PC-3 (cell line): ENCODE measurements around the gene FRK.

ENCODE experiments used
- CTCF ChIP-seq: fragments of 300-600 bp; sonication (generic); conservative IDR thresholded peaks from 2 replicates; pipeline ENCODE4 v1.5.1; 2017; ENCODE audit warnings: antibody characterized with exemption, low read depth, mild to moderate bottlenecking, low read length
- EZH2 ChIP-seq: fragments of 300-600 bp; sonication (generic); IDR thresholded peaks from one replicate; pipeline ENCODE4 v1.6.1; 2017; ENCODE audit warnings: antibody characterized with exemption, mild to moderate bottlenecking, low read length; ENCODE audit not compliant: unreplicated experiment
- EZH2phosphoT487 ChIP-seq: fragments of 300-600 bp; sonication (generic); IDR thresholded peaks from 2 replicates; pipeline ENCODE4 v1.6.1; 2018; ENCODE audit warnings: mild to moderate bottlenecking, antibody characterized with exemption, low read length, borderline replicate concordance

GRCh38 chr6:116027801-116028200, 32.9 kb downstream of the FRK start:
- TF ChIP-seq CTCF: no peak
- TF ChIP-seq EZH2: no peak
- no peak for TF ChIP-seq EZH2phosphoT487
